Caki2 (cell line): ENCODE results near the gene ANKS1A. TPM values are rescaled to one million over a fixed set of nuclear protein-coding genes. Genes with fewer than 3 reads are reported as not detected.
A peak's percentile ranks its signal among the peaks of the same experiment; 100 is the strongest.
"Not testable (repeated sequence)": the region's sequence is repeated elsewhere in the genome, so short reads cannot be mapped to it uniquely, and the experiment has no call there.

Source experiments
- DNase-seq: peaks from one replicate; pipeline ENCODE4 v3.0.0-alpha.2; 2015; ENCODE audit warnings: low read depth
- in situ Hi-C: cut with HindIII; loops from 2 replicates; pipeline ENCODE4 v1.10.0; 2016; ENCODE audit warnings: low sequenced_read_pairs, low pct_unique_long_range_greater_than_20kb, mixed read lengths
- total RNA-seq: library from RNA; depleted of rRNA; stranded (reverse); fragments of >200 nt; shearing (Covaris generic); gene quantifications from 2 replicates; pipeline ENCODE4 v1.2.3, GENCODE V29; 2014; ENCODE audit warnings: low replicate concordance

ANKS1A gene
- total RNA-seq, 1 experiment from 2014 or later, result 15.2 TPM

- in situ Hi-C loops, result no loop called here
- DNase-seq, result no peak
These were observed 201.0 kb downstream of the ANKS1A start for GRCh38 chr6:35089935-35090505.

GRCh38 chr6:35090734-35091133, 201.7 kb downstream of the ANKS1A start:
- DNase-seq, result no peak
- in situ Hi-C loops, result no loop called here

GRCh38 chr6:35091346-35092083, 202.5 kb downstream of the ANKS1A start:
- in situ Hi-C loops, result no loop called here
- no peak for DNase-seq

GRCh38 chr6:35092362-35093117, 203.5 kb downstream of the ANKS1A start:
- in situ Hi-C loops, result no loop called here
- no peak for DNase-seq

- DNase-seq, result no peak
- in situ Hi-C loops, result no loop called here
These were observed 204.0 kb downstream of the ANKS1A start for GRCh38 chr6:35093118-35093445.

- DNase-seq, result no peak
- in situ Hi-C loops, result no loop called here
These were observed 204.7 kb downstream of the ANKS1A start for GRCh38 chr6:35093783-35094182.

- no peak for DNase-seq
- in situ Hi-C loops, result no loop called here
These were observed 205.1 kb downstream of the ANKS1A start for GRCh38 chr6:35094183-35094582.

- in situ Hi-C loops, result no loop called here
- DNase-seq, result peak; percentile 69
These were observed 207.2 kb downstream of the ANKS1A start for GRCh38 chr6:35096129-35096862.

GRCh38 chr6:35099116-35099515, 210.1 kb downstream of the ANKS1A start:
- no peak for DNase-seq
- in situ Hi-C loops, result no loop called here

GRCh38 chr6:35105078-35105477, 216.0 kb downstream of the ANKS1A start:
- DNase-seq, result no peak
- in situ Hi-C loops, result no loop called here

GRCh38 chr6:35106061-35106460, 217.0 kb downstream of the ANKS1A start:
- DNase-seq, in situ Hi-C loops: not testable (repeated sequence)

- in situ Hi-C loops, DNase-seq: not testable (repeated sequence)
These were observed 218.2 kb downstream of the ANKS1A start for GRCh38 chr6:35107208-35107607.

GRCh38 chr6:35107761-35108160, 218.7 kb downstream of the ANKS1A start:
- DNase-seq, in situ Hi-C loops: not testable (repeated sequence)

- no peak for DNase-seq
- in situ Hi-C loops, result no loop called here
These were observed 219.3 kb downstream of the ANKS1A start for GRCh38 chr6:35108309-35108885.

- in situ Hi-C loops, result no loop called here
- no peak for DNase-seq
These were observed 231.7 kb downstream of the ANKS1A start for GRCh38 chr6:35120746-35121145.

GRCh38 chr6:35124356-35124755, 235.3 kb downstream of the ANKS1A start:
- DNase-seq, result no peak
- in situ Hi-C loops, result no loop called here

- in situ Hi-C loops, result no loop called here
- no peak for DNase-seq
These were observed 239.0 kb downstream of the ANKS1A start for GRCh38 chr6:35128042-35128441.

GRCh38 chr6:35128496-35128895, 239.4 kb downstream of the ANKS1A start:
- in situ Hi-C loops, result no loop called here
- no peak for DNase-seq
